WTC11 (cell line): ENCODE data around the gene SEH1L. TPM values are rescaled to one million over a fixed set of nuclear protein-coding genes. Genes with fewer than 3 reads are reported as not detected.
A peak's percentile ranks its signal among the peaks of the same experiment; 100 is the strongest.

Source experiments
- ATAC-seq: fragments of 200-7000 bp; cut with Tn5 transposase; 2 replicates; pipeline ENCODE4 v1.10.0; 2021; ENCODE audit warnings: mild to moderate bottlenecking, moderate library complexity
- CTCF ChIA-PET: fragments of 300-600 bp; sonication (Branson Sonifier 250); formaldehyde crosslinking; loops from one replicate; lab custom pipeline; 2021; ENCODE audit warnings: antibody characterized with exemption; lab: Charles Lee
- POLR2A ChIA-PET: fragments of 350-600 bp; sonication (Branson Sonifier 250); formaldehyde crosslinking; loops from one replicate; lab custom pipeline; 2021; ENCODE audit warnings: antibody characterized with exemption; lab: Charles Lee
- DNase-seq: peaks from one replicate; pipeline ENCODE4 v3.0.0; 2021; ENCODE audit warnings: low spot score
- H3K27ac Mint-ChIP-seq: 2 replicates; pipeline ENCODE4 v1.8.0; 2021; ENCODE audit warnings: mixed read lengths
- H3K27me3 Mint-ChIP-seq: 2 replicates; pipeline ENCODE4 v1.8.0; 2021; ENCODE audit warnings: low read depth, mild to moderate bottlenecking, moderate library complexity, mixed read lengths
- H3K36me3 Mint-ChIP-seq: 2 replicates; pipeline ENCODE4 v1.8.0; 2021; ENCODE audit warnings: mixed read lengths
- H3K4me1 Mint-ChIP-seq: 2 replicates; pipeline ENCODE4 v1.8.0; 2022; ENCODE audit warnings: mixed read lengths
- H3K4me3 Mint-ChIP-seq: 2 replicates; pipeline ENCODE4 v1.8.0; 2021; ENCODE audit warnings: mild to moderate bottlenecking, moderate library complexity, mixed read lengths
- H3K9me3 Mint-ChIP-seq: 2 replicates; pipeline ENCODE4 v1.8.0; 2021; ENCODE audit warnings: mixed read lengths
- AFF4 ChIP-seq: sonication (generic); formaldehyde crosslinking; IDR thresholded peaks from 2 replicates; pipeline ENCODE4 v1.8.1; 2023; ENCODE audit warnings: mild to moderate bottlenecking, missing genetic modification reagents, borderline replicate concordance
- CREB1 ChIP-seq: sonication (generic); formaldehyde crosslinking; IDR thresholded peaks from 2 replicates; pipeline ENCODE4 v1.8.0; 2023; ENCODE audit warnings: mild to moderate bottlenecking, missing genetic modification reagents
- CREM ChIP-seq: sonication (generic); formaldehyde crosslinking; IDR thresholded peaks from 2 replicates; pipeline ENCODE4 v1.8.1; 2022; ENCODE audit warnings: mild to moderate bottlenecking, missing genetic modification reagents, moderate library complexity
- CTCF ChIP-seq: fragments of 200-600 bp; IDR thresholded peaks from 2 replicates; pipeline ENCODE4 v1.8.0; 2022; ENCODE audit warnings: antibody characterized with exemption
- ELF4 ChIP-seq: sonication (generic); formaldehyde crosslinking; IDR thresholded peaks from 2 replicates; pipeline ENCODE4 v1.8.1; 2022; ENCODE audit warnings: low read depth, mild to moderate bottlenecking, moderate library complexity, missing genetic modification reagents
- FOXP1 ChIP-seq: sonication (generic); formaldehyde crosslinking; IDR thresholded peaks from 2 replicates; pipeline ENCODE4 v1.8.0; 2022; ENCODE audit warnings: missing genetic modification reagents, mild to moderate bottlenecking, moderate library complexity, borderline replicate concordance
- GRHL2 ChIP-seq: fragments of 250-450 bp; sonication (Bioruptor Pico); IDR thresholded peaks from 2 replicates; pipeline ENCODE4 v1.8.0; 2022; ENCODE audit warnings: mild to moderate bottlenecking, moderate library complexity; ENCODE audit not compliant: insufficient replicate concordance, severe bottlenecking
- NFYB ChIP-seq: sonication (generic); formaldehyde crosslinking; conservative IDR thresholded peaks from 2 replicates; pipeline ENCODE4 v1.8.0; 2022; ENCODE audit warnings: low read depth, missing genetic modification reagents
- OVOL2 ChIP-seq: fragments of 250-450 bp; sonication (Bioruptor Pico); IDR thresholded peaks from 2 replicates; pipeline ENCODE4 v1.9.0; 2021; ENCODE audit warnings: mild to moderate bottlenecking, borderline replicate concordance
- RELA ChIP-seq: sonication (generic); formaldehyde crosslinking; IDR thresholded peaks from 2 replicates; pipeline ENCODE4 v1.8.1; 2022; ENCODE audit warnings: missing genetic modification reagents, mild to moderate bottlenecking, borderline replicate concordance
- TCF7 ChIP-seq: sonication (generic); formaldehyde crosslinking; IDR thresholded peaks from 2 replicates; pipeline ENCODE4 v1.8.0; 2022; ENCODE audit warnings: mild to moderate bottlenecking, low read depth, missing genetic modification reagents, moderate library complexity
- ZNF317 ChIP-seq: sonication (generic); formaldehyde crosslinking; IDR thresholded peaks from 2 replicates; pipeline ENCODE4 v1.8.1; 2023; ENCODE audit warnings: low read depth, mild to moderate bottlenecking, moderate library complexity, missing genetic modification reagents, borderline replicate concordance
- total RNA-seq: library from RNA; stranded (reverse); gene quantifications from 3 replicates; pipeline ENCODE4 v1.2.3, GENCODE V29; 2021
- TF ChIP-seq, protein P1 (sequence below): sonication (generic); formaldehyde crosslinking; conservative IDR thresholded peaks from 2 replicates; pipeline ENCODE4 v1.8.1; 2022; ENCODE audit warnings: mild to moderate bottlenecking, missing genetic modification reagents
- TF ChIP-seq, protein P2 (sequence below): sonication (generic); formaldehyde crosslinking; IDR thresholded peaks from 2 replicates; pipeline ENCODE4 v1.8.1; 2022; ENCODE audit warnings: low read depth, missing genetic modification reagents, borderline replicate concordance
- TF ChIP-seq, protein P3 (sequence below): fragments of 250-450 bp; sonication (Bioruptor Pico); IDR thresholded peaks from 2 replicates; pipeline ENCODE4 v1.9.0; 2021; ENCODE audit warnings: mild to moderate bottlenecking, borderline replicate concordance
- TF ChIP-seq, protein P4 (sequence below): sonication (generic); formaldehyde crosslinking; IDR thresholded peaks from 2 replicates; pipeline ENCODE4 v1.8.0; 2022; ENCODE audit warnings: missing genetic modification reagents

The SEH1L gene
- total RNA-seq, 1 experiment from 2014 or later = 75.5 TPM

- TF ChIP-seq, protein P1, sequence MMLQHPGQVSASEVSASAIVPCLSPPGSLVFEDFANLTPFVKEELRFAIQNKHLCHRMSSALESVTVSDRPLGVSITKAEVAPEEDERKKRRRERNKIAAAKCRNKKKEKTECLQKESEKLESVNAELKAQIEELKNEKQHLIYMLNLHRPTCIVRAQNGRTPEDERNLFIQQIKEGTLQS (CRISPR knock-in tag) = 0 out of 2 replicates have a peak, but pooled peaks have one; percentile 55
Measured at GRCh38 chr18:12948050-12948804, 416 bp downstream of the SEH1L start (continued).

GRCh38 chr18:12958478-12958877 lies 10.7 kb downstream of the SEH1L start:
- Mint-ChIP-seq H3K4me3 (no peak overlapping the region), H3K27ac (no peak overlapping the region), H3K4me1 (no peaks in the 10 kb centered on the region), H3K27me3 (no peaks in the 10 kb centered on the region; the same call in 1 of the 2 replicates), H3K9me3 (peaks cover 4% of the 10 kb centered on the region; the same call in 1 of the 2 replicates), H3K36me3 (peaks cover 44% of the 10 kb centered on the region)
- no peak for ATAC-seq
- CTCF ChIA-PET = no interaction called here
- DNase-seq = no peak
- POLR2A ChIA-PET = no interaction called here
- no peak for TF ChIP-seq CREM
- no peak for TF ChIP-seq RELA
- no peak for TF ChIP-seq GRHL2
- no peak for TF ChIP-seq ZNF317 (CRISPR knock-in tag)
- no peak for TF ChIP-seq CREB1 (CRISPR knock-in tag)
- no peak for TF ChIP-seq OVOL2 (CRISPR knock-in tag)
- TF ChIP-seq, protein P2, sequence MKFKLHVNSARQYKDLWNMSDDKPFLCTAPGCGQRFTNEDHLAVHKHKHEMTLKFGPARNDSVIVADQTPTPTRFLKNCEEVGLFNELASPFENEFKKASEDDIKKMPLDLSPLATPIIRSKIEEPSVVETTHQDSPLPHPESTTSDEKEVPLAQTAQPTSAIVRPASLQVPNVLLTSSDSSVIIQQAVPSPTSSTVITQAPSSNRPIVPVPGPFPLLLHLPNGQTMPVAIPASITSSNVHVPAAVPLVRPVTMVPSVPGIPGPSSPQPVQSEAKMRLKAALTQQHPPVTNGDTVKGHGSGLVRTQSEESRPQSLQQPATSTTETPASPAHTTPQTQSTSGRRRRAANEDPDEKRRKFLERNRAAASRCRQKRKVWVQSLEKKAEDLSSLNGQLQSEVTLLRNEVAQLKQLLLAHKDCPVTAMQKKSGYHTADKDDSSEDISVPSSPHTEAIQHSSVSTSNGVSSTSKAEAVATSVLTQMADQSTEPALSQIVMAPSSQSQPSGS (CRISPR knock-in tag) = no peak
- no peak for TF ChIP-seq NFYB
- TF ChIP-seq, all 79 proteins: peak for 0

GRCh38 chr18:12960395-12960794 lies 12.6 kb downstream of the SEH1L start:
- H3K9me3 Mint-ChIP-seq = peaks cover 4% of the 10 kb centered on the region; the same call in 1 of the 2 replicates
- H3K27me3 Mint-ChIP-seq = no peaks in the 10 kb centered on the region; the same call in 1 of the 2 replicates
- no peak for ATAC-seq
- peaks cover 52% of the 10 kb centered on the region for H3K36me3 Mint-ChIP-seq
- DNase-seq = no peak
- no peaks in the 10 kb centered on the region for H3K4me1 Mint-ChIP-seq
- no peak overlapping the region for H3K4me3 Mint-ChIP-seq
- POLR2A ChIA-PET = no interaction called here
- no peak overlapping the region for H3K27ac Mint-ChIP-seq
- CTCF ChIA-PET = no interaction called here
- TF ChIP-seq ELF4 (no peak), FOXP1 (CRISPR knock-in tag) (no peak), AFF4 (CRISPR knock-in tag) (no peak), CTCF (no peak), TCF7 (CRISPR knock-in tag) (no peak)
- TF ChIP-seq, protein P3, sequence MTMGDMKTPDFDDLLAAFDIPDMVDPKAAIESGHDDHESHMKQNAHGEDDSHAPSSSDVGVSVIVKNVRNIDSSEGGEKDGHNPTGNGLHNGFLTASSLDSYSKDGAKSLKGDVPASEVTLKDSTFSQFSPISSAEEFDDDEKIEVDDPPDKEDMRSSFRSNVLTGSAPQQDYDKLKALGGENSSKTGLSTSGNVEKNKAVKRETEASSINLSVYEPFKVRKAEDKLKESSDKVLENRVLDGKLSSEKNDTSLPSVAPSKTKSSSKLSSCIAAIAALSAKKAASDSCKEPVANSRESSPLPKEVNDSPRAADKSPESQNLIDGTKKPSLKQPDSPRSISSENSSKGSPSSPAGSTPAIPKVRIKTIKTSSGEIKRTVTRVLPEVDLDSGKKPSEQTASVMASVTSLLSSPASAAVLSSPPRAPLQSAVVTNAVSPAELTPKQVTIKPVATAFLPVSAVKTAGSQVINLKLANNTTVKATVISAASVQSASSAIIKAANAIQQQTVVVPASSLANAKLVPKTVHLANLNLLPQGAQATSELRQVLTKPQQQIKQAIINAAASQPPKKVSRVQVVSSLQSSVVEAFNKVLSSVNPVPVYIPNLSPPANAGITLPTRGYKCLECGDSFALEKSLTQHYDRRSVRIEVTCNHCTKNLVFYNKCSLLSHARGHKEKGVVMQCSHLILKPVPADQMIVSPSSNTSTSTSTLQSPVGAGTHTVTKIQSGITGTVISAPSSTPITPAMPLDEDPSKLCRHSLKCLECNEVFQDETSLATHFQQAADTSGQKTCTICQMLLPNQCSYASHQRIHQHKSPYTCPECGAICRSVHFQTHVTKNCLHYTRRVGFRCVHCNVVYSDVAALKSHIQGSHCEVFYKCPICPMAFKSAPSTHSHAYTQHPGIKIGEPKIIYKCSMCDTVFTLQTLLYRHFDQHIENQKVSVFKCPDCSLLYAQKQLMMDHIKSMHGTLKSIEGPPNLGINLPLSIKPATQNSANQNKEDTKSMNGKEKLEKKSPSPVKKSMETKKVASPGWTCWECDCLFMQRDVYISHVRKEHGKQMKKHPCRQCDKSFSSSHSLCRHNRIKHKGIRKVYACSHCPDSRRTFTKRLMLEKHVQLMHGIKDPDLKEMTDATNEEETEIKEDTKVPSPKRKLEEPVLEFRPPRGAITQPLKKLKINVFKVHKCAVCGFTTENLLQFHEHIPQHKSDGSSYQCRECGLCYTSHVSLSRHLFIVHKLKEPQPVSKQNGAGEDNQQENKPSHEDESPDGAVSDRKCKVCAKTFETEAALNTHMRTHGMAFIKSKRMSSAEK = no peak
- TF ChIP-seq, protein P4, sequence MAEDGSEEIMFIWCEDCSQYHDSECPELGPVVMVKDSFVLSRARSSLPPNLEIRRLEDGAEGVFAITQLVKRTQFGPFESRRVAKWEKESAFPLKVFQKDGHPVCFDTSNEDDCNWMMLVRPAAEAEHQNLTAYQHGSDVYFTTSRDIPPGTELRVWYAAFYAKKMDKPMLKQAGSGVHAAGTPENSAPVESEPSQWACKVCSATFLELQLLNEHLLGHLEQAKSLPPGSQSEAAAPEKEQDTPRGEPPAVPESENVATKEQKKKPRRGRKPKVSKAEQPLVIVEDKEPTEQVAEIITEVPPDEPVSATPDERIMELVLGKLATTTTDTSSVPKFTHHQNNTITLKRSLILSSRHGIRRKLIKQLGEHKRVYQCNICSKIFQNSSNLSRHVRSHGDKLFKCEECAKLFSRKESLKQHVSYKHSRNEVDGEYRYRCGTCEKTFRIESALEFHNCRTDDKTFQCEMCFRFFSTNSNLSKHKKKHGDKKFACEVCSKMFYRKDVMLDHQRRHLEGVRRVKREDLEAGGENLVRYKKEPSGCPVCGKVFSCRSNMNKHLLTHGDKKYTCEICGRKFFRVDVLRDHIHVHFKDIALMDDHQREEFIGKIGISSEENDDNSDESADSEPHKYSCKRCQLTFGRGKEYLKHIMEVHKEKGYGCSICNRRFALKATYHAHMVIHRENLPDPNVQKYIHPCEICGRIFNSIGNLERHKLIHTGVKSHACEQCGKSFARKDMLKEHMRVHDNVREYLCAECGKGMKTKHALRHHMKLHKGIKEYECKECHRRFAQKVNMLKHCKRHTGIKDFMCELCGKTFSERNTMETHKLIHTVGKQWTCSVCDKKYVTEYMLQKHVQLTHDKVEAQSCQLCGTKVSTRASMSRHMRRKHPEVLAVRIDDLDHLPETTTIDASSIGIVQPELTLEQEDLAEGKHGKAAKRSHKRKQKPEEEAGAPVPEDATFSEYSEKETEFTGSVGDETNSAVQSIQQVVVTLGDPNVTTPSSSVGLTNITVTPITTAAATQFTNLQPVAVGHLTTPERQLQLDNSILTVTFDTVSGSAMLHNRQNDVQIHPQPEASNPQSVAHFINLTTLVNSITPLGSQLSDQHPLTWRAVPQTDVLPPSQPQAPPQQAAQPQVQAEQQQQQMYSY (CRISPR knock-in tag) = no peak
